OCI-LY7 (cell line): ENCODE data around the gene VAT1L. TPM values are rescaled to one million over a fixed set of nuclear protein-coding genes. Genes with fewer than 3 reads are reported as not detected.

Experiments used
- BruUV-seq: library from RNA; stranded (reverse); fragments of 400-500 nt; replicated peaks from 2 replicates; lab custom pipeline; 2021; lab: Mats Ljungman, UMichigan
- CTCF ChIA-PET: fragments of 300-600 bp; sonication (Branson Sonifier 250); formaldehyde crosslinking; loops from one replicate; lab custom pipeline; 2022; ENCODE audit warnings: antibody characterized with exemption; ENCODE audit not compliant: unreplicated experiment; lab: Charles Lee
- POLR2A ChIA-PET: fragments of 300-600 bp; sonication (Branson Sonifier 250); formaldehyde crosslinking; loops from one replicate; lab custom pipeline; 2022; ENCODE audit warnings: antibody characterized with exemption; lab: Charles Lee
- DNase-seq: peaks from one replicate; pipeline ENCODE4 v3.0.0-alpha.2; 2015; ENCODE audit warnings: low spot score
- H2AFZ ChIP-seq: fragments of 200-600 bp; sonication (generic), shearing (Covaris generic); 2 replicates; pipeline ENCODE4 v1.6.1; 2014; ENCODE audit warnings: mild to moderate bottlenecking, antibody characterized with exemption, low read length, moderate library complexity
- H3K27ac ChIP-seq: fragments of 200-600 bp; sonication (generic); 2 replicates; pipeline ENCODE4 v1.5.1; 2014; ENCODE audit warnings: mixed run types, low read depth, mild to moderate bottlenecking, moderate library complexity, low read length, inconsistent platforms; ENCODE audit not compliant: poor library complexity, severe bottlenecking
- H3K36me3 ChIP-seq: fragments of 200-600 bp; sonication (generic); 2 replicates; pipeline ENCODE4 v1.6.1; 2014; ENCODE audit warnings: mild to moderate bottlenecking, antibody characterized with exemption, low read length, moderate library complexity, mixed read lengths; ENCODE audit not compliant: insufficient read depth
- H3K4me1 ChIP-seq: fragments of 200-600 bp; sonication (generic); 2 replicates; pipeline ENCODE4 v1.5.1; 2014; ENCODE audit warnings: mild to moderate bottlenecking, low read length; ENCODE audit not compliant: insufficient read depth, poor library complexity, severe bottlenecking
- H3K4me2 ChIP-seq: fragments of 200-600 bp; sonication (generic); 2 replicates; pipeline ENCODE4 v1.6.1; 2014; ENCODE audit warnings: mild to moderate bottlenecking, low read length
- H3K4me3 ChIP-seq: fragments of 200-600 bp; sonication (generic); 2 replicates; pipeline ENCODE4 v1.5.1; 2014; ENCODE audit warnings: mild to moderate bottlenecking, low read depth, low read length; ENCODE audit not compliant: poor library complexity, severe bottlenecking
- H3K79me2 ChIP-seq: fragments of 200-600 bp; sonication (generic); 2 replicates; pipeline ENCODE4 v1.6.1; 2016; ENCODE audit warnings: low read depth, mild to moderate bottlenecking, low read length, moderate library complexity, mixed read lengths; ENCODE audit not compliant: insufficient read depth
- H3K9me2 ChIP-seq: fragments of 200-600 bp; sonication (generic); 2 replicates; pipeline ENCODE4 v1.6.1; 2016; ENCODE audit warnings: mild to moderate bottlenecking, low read length, mixed read lengths; ENCODE audit not compliant: insufficient read depth
- H3K9me3 ChIP-seq: fragments of 200-600 bp; sonication (generic); 2 replicates; pipeline ENCODE4 v1.6.1; 2014; ENCODE audit warnings: mild to moderate bottlenecking, mixed run types, low read length, mixed read lengths
- H4K20me1 ChIP-seq: fragments of 200-600 bp; sonication (generic); 2 replicates; pipeline ENCODE4 v1.6.1; 2014; ENCODE audit warnings: mild to moderate bottlenecking, antibody characterized with exemption, low read length, moderate library complexity, mixed read lengths; ENCODE audit not compliant: insufficient read depth
- EZH2phosphoT487 ChIP-seq: fragments of 200-600 bp; sonication (generic); IDR thresholded peaks from 2 replicates; pipeline ENCODE4 v1.6.1; 2018; ENCODE audit warnings: low read depth, borderline replicate concordance, mild to moderate bottlenecking, mixed run types, antibody characterized with exemption, low read length, moderate library complexity, mixed read lengths
- intact Hi-C: fragments of 100-400 bp; cut with micrococcal nuclease; formaldehyde crosslinking; loops from one replicate; pipeline ENCODE4 v1.10.0; 2022; ENCODE audit not compliant: unreplicated experiment
- total RNA-seq, 2 experiments: library from RNA; depleted of rRNA in 1 of 2; stranded (reverse); fragments of >200 nt in 1 of 2; shearing (Covaris generic) in 1 of 2; gene quantifications; 2 replicates each; pipeline ENCODE4 v1.2.3, GENCODE V29; 2014 to 2022
- TF ChIP-seq, protein P1 (sequence below): fragments of 200-600 bp; sonication (generic); conservative IDR thresholded peaks from 2 replicates; pipeline ENCODE4 v1.5.1; 2014; ENCODE audit warnings: mild to moderate bottlenecking, antibody characterized with exemption, low read length, moderate library complexity, mixed read lengths

The VAT1L gene
- total RNA-seq, 2 experiments from 2014 or later = not detected

DNA sequence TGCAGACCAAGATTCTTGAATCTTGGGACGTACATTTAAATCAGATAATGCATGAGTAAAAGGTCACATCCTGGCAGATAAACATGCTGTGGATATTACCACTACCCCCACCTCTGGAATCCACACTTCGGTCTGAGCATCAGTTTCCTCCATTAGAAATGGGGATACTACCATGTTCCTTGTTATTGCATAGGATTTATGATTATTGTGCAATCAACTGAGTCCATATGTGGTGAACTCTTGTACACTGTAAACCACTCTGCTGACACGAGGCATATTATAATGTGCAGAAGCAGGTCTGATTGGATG lies 108.7 kb downstream of the VAT1L start:
- ChIA-PET POLR2A (no interaction called here), CTCF (no interaction called here)
- DNase-seq = no peak
- H4K20me1 ChIP-seq = no peaks in the 10 kb centered on the region
- no TSS peak for BruUV-seq
- no peaks in the 10 kb centered on the region for H3K9me2 ChIP-seq
- intact Hi-C loops = no loop called here
- TF ChIP-seq EZH2phosphoT487 = no peak
- TF ChIP-seq, protein P1, sequence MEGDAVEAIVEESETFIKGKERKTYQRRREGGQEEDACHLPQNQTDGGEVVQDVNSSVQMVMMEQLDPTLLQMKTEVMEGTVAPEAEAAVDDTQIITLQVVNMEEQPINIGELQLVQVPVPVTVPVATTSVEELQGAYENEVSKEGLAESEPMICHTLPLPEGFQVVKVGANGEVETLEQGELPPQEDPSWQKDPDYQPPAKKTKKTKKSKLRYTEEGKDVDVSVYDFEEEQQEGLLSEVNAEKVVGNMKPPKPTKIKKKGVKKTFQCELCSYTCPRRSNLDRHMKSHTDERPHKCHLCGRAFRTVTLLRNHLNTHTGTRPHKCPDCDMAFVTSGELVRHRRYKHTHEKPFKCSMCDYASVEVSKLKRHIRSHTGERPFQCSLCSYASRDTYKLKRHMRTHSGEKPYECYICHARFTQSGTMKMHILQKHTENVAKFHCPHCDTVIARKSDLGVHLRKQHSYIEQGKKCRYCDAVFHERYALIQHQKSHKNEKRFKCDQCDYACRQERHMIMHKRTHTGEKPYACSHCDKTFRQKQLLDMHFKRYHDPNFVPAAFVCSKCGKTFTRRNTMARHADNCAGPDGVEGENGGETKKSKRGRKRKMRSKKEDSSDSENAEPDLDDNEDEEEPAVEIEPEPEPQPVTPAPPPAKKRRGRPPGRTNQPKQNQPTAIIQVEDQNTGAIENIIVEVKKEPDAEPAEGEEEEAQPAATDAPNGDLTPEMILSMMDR = no peak
- no peaks in the 10 kb centered on the region for H3K4me1 ChIP-seq
- no peaks in the 10 kb centered on the region for H3K79me2 ChIP-seq
- no peak overlapping the region for H3K27ac ChIP-seq
- no peaks in the 10 kb centered on the region for H3K9me3 ChIP-seq
- H3K4me3 ChIP-seq = no peak overlapping the region
- no peak overlapping the region for H2AFZ ChIP-seq
- H3K4me2 ChIP-seq = no peak overlapping the region
- H3K36me3 ChIP-seq = no peaks in the 10 kb centered on the region

DNA sequence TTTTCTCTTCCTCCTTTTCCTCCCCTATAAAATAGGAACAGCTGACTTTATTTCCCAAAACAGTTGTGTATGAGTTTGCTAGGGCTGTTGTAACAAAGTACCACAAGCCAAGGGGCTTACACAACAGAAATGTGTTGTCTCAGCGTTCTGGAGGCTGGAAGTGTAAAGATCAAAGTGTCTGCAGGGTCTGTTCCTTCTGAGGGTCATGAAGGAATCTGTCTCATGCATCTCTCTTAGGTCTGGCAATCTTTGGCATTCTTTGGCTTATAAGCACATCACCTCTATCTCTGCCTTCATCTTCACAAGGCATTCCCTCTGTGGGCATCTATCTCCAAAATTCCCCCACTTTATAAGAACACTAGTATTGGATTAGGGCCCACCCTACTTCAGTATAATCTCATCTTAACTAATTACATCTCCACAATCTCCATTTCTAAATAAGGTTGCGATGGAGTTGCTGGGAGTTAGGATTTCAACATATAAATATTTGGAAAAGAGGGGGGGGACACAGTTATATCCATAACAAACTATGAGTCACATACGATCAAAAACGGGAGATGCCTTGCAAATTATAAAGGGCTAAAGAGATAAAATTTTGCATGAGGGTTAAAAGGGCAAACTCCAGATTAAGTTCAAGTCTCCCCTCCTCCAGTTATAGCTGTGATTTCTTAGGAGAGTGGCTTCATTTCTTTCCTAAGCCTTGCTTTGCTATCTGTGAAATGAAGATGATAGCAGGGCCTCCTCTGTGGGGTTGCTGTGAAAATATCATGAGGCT lies 109.7 kb downstream of the VAT1L start:
- ChIA-PET CTCF (no interaction called here), POLR2A (no interaction called here)
- Histone ChIP-seq H3K27ac (no peak overlapping the region), H3K4me2 (no peak overlapping the region), H2AFZ (no peak overlapping the region), H3K9me3 (no peaks in the 10 kb centered on the region), H3K9me2 (no peaks in the 10 kb centered on the region), H3K79me2 (no peaks in the 10 kb centered on the region), H4K20me1 (no peaks in the 10 kb centered on the region), H3K36me3 (no peaks in the 10 kb centered on the region), H3K4me1 (no peaks in the 10 kb centered on the region), H3K4me3 (no peak overlapping the region)
- no peak for TF ChIP-seq EZH2phosphoT487
- TF ChIP-seq, protein P1 = no peak
- no TSS peak for BruUV-seq
- intact Hi-C loops = no loop called here
- DNase-seq = no peak

DNA sequence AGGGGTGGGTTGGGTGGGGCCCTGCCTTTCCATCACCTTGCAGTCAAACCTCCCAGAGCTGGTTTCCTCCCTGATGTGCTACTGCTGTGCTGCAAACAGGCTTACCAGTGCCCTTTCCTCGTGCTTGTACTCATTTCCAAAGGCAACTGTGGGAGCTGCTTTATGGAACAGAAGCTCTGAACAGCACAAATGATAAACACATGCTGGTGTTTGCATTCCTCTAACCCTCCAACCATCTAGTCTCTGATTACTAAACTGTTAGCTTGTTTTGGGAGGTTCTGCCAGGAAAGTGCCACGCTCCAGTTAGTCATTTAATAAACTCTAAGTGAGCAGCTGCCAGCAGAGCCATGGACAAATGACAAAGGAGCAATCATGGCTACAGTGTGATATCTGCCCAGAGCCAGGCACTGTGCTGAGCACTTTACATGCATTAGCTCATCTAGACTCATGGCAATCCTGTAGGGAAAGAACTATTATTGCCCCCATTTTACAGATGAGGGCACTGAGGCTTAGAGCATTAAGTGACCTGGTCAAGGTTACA lies 110.4 kb downstream of the VAT1L start:
- H3K9me3 ChIP-seq = no peaks in the 10 kb centered on the region
- H3K79me2 ChIP-seq = no peaks in the 10 kb centered on the region
- TF ChIP-seq EZH2phosphoT487 = no peak
- TF ChIP-seq, protein P1 = no peak
- no peaks in the 10 kb centered on the region for H3K9me2 ChIP-seq
- H3K4me2 ChIP-seq = no peak overlapping the region
- H3K4me3 ChIP-seq = no peak overlapping the region
- no peak for DNase-seq
- intact Hi-C loops = no loop called here
- BruUV-seq = no TSS peak
- ChIA-PET CTCF (no interaction called here), POLR2A (interaction anchor here (0.6 kb wide), 2 partner anchors 22 to 582 kb away, joined by 3 to 6 read pairs; no protein-coding TSS in a partner anchor)
- no peaks in the 10 kb centered on the region for H4K20me1 ChIP-seq
- no peaks in the 10 kb centered on the region for H3K36me3 ChIP-seq
- H2AFZ ChIP-seq = no peak overlapping the region
- H3K4me1 ChIP-seq = no peaks in the 10 kb centered on the region
- H3K27ac ChIP-seq = no peak overlapping the region
